ENCODE data around the gene MIPEP. TPM values are rescaled to one million over a fixed set of nuclear protein-coding genes. Genes with fewer than 3 reads are reported as not detected.

The MIPEP gene
- total RNA-seq, 1 donor from 2014 or later, result 22.9 TPM

- DNase-seq (ENCODE audit: low read depth, low spot score), result no peak
Measured at GRCh38 chr13:23715762-23716235, 173.4 kb downstream of the MIPEP start.

- no peak for DNase-seq (ENCODE audit: low read depth, low spot score)
Measured at GRCh38 chr13:23715092-23715761, 174.0 kb downstream of the MIPEP start.

GRCh38 chr13:23714672-23715071 is 174.5 kb downstream of the MIPEP start:
- DNase-seq (ENCODE audit: low read depth, low spot score), result no peak

GRCh38 chr13:23711355-23711754 is 177.8 kb downstream of the MIPEP start:
- no peak for DNase-seq (ENCODE audit: low read depth, low spot score)

- no peak for DNase-seq (ENCODE audit: low read depth, low spot score)
Measured at GRCh38 chr13:23710366-23710765, 178.8 kb downstream of the MIPEP start.

- DNase-seq (ENCODE audit: low read depth, low spot score), result no peak
Measured at GRCh38 chr13:23709536-23709935, 179.7 kb downstream of the MIPEP start.

- peak; percentile 8 for DNase-seq (ENCODE audit: low read depth, low spot score)
Measured at GRCh38 chr13:23707674-23708073, 181.5 kb downstream of the MIPEP start.

GRCh38 chr13:23705583-23705982 is 183.6 kb downstream of the MIPEP start:
- DNase-seq (ENCODE audit: low read depth, low spot score), result no peak

GRCh38 chr13:23703246-23703860 is 185.8 kb downstream of the MIPEP start:
- DNase-seq (ENCODE audit: low read depth, low spot score), result no peak

GRCh38 chr13:23701636-23702035 is 187.6 kb downstream of the MIPEP start:
- no peak for DNase-seq (ENCODE audit: low read depth, low spot score)

GRCh38 chr13:23701186-23701585 is 188.0 kb downstream of the MIPEP start:
- DNase-seq (ENCODE audit: low read depth, low spot score), result no peak

GRCh38 chr13:23699271-23699670 is 189.9 kb downstream of the MIPEP start:
- no peak for DNase-seq (ENCODE audit: low read depth, low spot score)

- DNase-seq (ENCODE audit: low read depth, low spot score), result no peak
Measured at GRCh38 chr13:23697772-23698313, 191.4 kb downstream of the MIPEP start.

GRCh38 chr13:23696610-23697009 is 192.6 kb downstream of the MIPEP start:
- no peak for DNase-seq (ENCODE audit: low read depth, low spot score)

GRCh38 chr13:23695711-23696464 is 193.3 kb downstream of the MIPEP start:
- no peak for DNase-seq (ENCODE audit: low read depth, low spot score)

- DNase-seq (ENCODE audit: low read depth, low spot score), result no peak
Measured at GRCh38 chr13:23695196-23695595, 194.0 kb downstream of the MIPEP start.

- DNase-seq (ENCODE audit: low read depth, low spot score), result no peak
Measured at GRCh38 chr13:23692816-23693215, 196.4 kb downstream of the MIPEP start.

- DNase-seq (ENCODE audit: low read depth, low spot score), result no peak
Measured at GRCh38 chr13:23690668-23691067, 198.5 kb downstream of the MIPEP start.

- DNase-seq (ENCODE audit: low read depth, low spot score), result no peak
Measured at GRCh38 chr13:23688336-23688735, 200.9 kb downstream of the MIPEP start.

GRCh38 chr13:23687614-23688013 is 201.6 kb downstream of the MIPEP start:
- no peak for DNase-seq (ENCODE audit: low read depth, low spot score)

GRCh38 chr13:23686948-23687347 is 202.3 kb downstream of the MIPEP start:
- no peak for DNase-seq (ENCODE audit: low read depth, low spot score)

GRCh38 chr13:23685416-23685815 is 203.8 kb downstream of the MIPEP start:
- DNase-seq (ENCODE audit: low read depth, low spot score), result no peak

Measured in pulmonary artery endothelial cell (primary cell).